ENCODE data around the gene MAN2A2.

- TF ChIP-seq ISL1 (CRISPR knock-in tag; IDR thresholded peaks at IDR 0.05) (no peak), PPARA (CRISPR knock-in tag; IDR thresholded peaks at IDR 0.05; ENCODE audit: borderline replicate concordance) (no peak), ZFP3 (CRISPR knock-in tag; IDR thresholded peaks at IDR 0.05) (no peak), RARB (CRISPR knock-in tag; IDR thresholded peaks at IDR 0.05) (no peak), TSHZ2 (CRISPR knock-in tag; IDR thresholded peaks at IDR 0.05) (no peak), TCF4 (CRISPR knock-in tag; IDR thresholded peaks at IDR 0.05; ENCODE audit: borderline replicate concordance) (no peak), CREB5 (CRISPR knock-in tag; IDR thresholded peaks at IDR 0.05; ENCODE audit: low read depth) (no peak), OSR1 (CRISPR knock-in tag; IDR thresholded peaks at IDR 0.05) (no peak), ZFP30 (CRISPR knock-in tag; IDR thresholded peaks at IDR 0.05) (no peak), CSRNP3 (CRISPR knock-in tag; IDR thresholded peaks at IDR 0.05) (no peak), ARNTL (CRISPR knock-in tag; IDR thresholded peaks at IDR 0.05; ENCODE audit: borderline replicate concordance, low read depth) (no peak), ESRRG (CRISPR knock-in tag; IDR thresholded peaks at IDR 0.05) (no peak), PATZ1 (CRISPR knock-in tag; IDR thresholded peaks at IDR 0.05; ENCODE audit: borderline replicate concordance) (no peak), ZNF70 (CRISPR knock-in tag; IDR thresholded peaks at IDR 0.05) (no peak)
Measured at GRCh38 chr15:90949979-90950675, 47.0 kb downstream of the MAN2A2 start.

Data from SK-N-SH treated with all-trans-retinoic acid at 6 μM for 48 hours (cell line).